Measurements from ENCODE around the gene SPRING1. TPM values are rescaled to one million over a fixed set of nuclear protein-coding genes. Genes with fewer than 3 reads are reported as not detected.

SPRING1 gene
- total and polyA plus RNA-seq, 2 of the 13 experiments (the other 11 are each of a cell fraction or from before 2014, with no cell fraction given) = 20.0 to 51.8 TPM

DNA sequence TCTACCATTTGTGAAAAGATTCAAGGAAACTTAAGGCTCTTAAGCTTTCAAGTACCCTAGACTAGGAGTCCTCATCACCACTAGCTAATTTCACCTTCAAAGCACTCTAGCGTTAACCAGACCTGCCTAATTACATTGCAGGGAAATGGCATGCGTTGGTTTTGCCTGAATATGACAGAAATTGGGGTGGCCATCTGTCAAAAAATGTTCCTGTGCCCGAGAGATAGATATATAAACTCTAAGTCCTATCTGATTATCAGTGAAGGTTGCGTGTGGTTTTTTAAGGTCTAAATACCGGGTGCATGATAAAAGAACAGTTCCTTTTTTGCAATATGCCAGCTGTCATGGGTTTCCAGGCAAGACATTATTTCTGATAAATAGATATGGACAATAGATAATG, 48.3 kb downstream of the SPRING1 start:
- ChIA-PET POLR2A (no interaction called here), CTCF (ENCODE audit: low intra/inter-chr PET ratio, low total read pairs) (no interaction called here)
- peaks cover 3 to 21% of the 10 kb centered on the region in 2 experiments; a peak in 3 of 5 replicates for H3K27me3 ChIP-seq (ENCODE audit: control insufficient read depth in 1 of 2, insufficient read depth in 2 of 2, low read length in 2 of 2)
- H3K4me3 ChIP-seq (replicated peaks in 1 of 3; ENCODE audit: insufficient read depth in 1 of 3, low read depth in 2 of 3, low read length in 3 of 3) = no peak overlapping the region
- no peak overlapping the region for H2AFZ ChIP-seq (ENCODE audit: low read length)
- ATAC-seq = no peak
- no TSS peak for BruUV-seq (replicated peaks)
- in situ Hi-C loops (cut with HindIII; ENCODE audit: extremely low pct_ligation_motif_present, low pct_unique_long_range_greater_than_20kb) (no loop called here), intact Hi-C loops (cut with micrococcal nuclease; ENCODE audit: unreplicated experiment) (no loop called here)
- H3K9me3 ChIP-seq (ENCODE audit: low read length) = no peaks in the 10 kb centered on the region
- no peak overlapping the region for H3K9ac ChIP-seq (ENCODE audit: insufficient read depth, low read depth, low read length)
- no peak overlapping the region for H3K4me2 ChIP-seq (ENCODE audit: low read depth, low read length)
- no peak overlapping the region for H3K27ac ChIP-seq (ENCODE audit: extremely low read length, insufficient read depth, low read length)
- no peaks in the 10 kb centered on the region for H4K20me1 ChIP-seq (ENCODE audit: insufficient read depth, low read length)
- no peaks in the 10 kb centered on the region for H3K36me3 ChIP-seq (replicated peaks in 1 of 2; ENCODE audit: control insufficient read depth in 1 of 2, insufficient read depth in 2 of 2, low read length in 2 of 2)
- TF ChIP-seq ZNF556 (CRISPR knock-in tag; IDR thresholded peaks at IDR 0.05; ENCODE audit: borderline replicate concordance) (no peak), NFE2 (CRISPR knock-in tag; IDR thresholded peaks at IDR 0.05) (no peak), ZNF496 (CRISPR knock-in tag; IDR thresholded peaks at IDR 0.05; ENCODE audit: insufficient replicate concordance) (no peak), ATF7-NPFF (CRISPR knock-in tag; IDR thresholded peaks at IDR 0.05; ENCODE audit: low read depth) (no peak), KDM5B (CRISPR knock-in tag; IDR thresholded peaks at IDR 0.05; ENCODE audit: borderline replicate concordance) (no peak)
- H3K4me1 ChIP-seq (ENCODE audit: insufficient read depth, low read length) = peaks cover 17% of the 10 kb centered on the region
- no peaks in the 10 kb centered on the region for H3K79me2 ChIP-seq (ENCODE audit: insufficient read depth, low read length)
- no peak for FAIRE-seq
- WGBS (ENCODE audit: low lambda C conversion rate) = 75% methylated on average over 5 of the region's 5 CpGs
- no peak for DNase-seq (ENCODE audit: low spot score)

Small RNA genes lying within 50 kb of the gene (small RNA-seq; reads per million reads assigned to genes)
- 0 reads per million in 3 experiments for gene RNU6-558P (ENCODE audit: insufficient read depth in 2 of 3, insufficient read length in 3 of 3, low read depth in 2 of 3, low replicate concordance in 1 of 3)

Other genes starting within 250 kb of the SPRING1 start
- 0.60 and 0.70 TPM in 2 replicates for gene MAP1LC3B2, start 178.7 kb downstream of the SPRING1 start, total RNA-seq (2016; rRNA removed; fragmentation: Illumina TruSeq; extraction: Trizol)
- gene MAP1LC3B2, start 178.7 kb downstream of the SPRING1 start, polyA plus RNA-seq (2011; rRNA removed) = 2.1 and 2.2 TPM in 2 replicates
- 7.1 and 8.3 TPM in 2 replicates for gene RNFT2, start 246 bp upstream of the SPRING1 start, total RNA-seq (2016; rRNA removed; fragmentation: Illumina TruSeq; extraction: Trizol)
- 3.3 and 3.4 TPM in 2 replicates for gene RNFT2, start 246 bp upstream of the SPRING1 start, polyA plus RNA-seq (2011; rRNA removed)
- 0.02 TPM in 1 of 2 replicates, not detected in the other for gene HRK, start 143.4 kb upstream of the SPRING1 start, total RNA-seq (2016; rRNA removed; fragmentation: Illumina TruSeq; extraction: Trizol)
- 0.03 TPM in 1 of 2 replicates, not detected in the other for gene HRK, start 143.4 kb upstream of the SPRING1 start, polyA plus RNA-seq (2011; rRNA removed)
- gene FBXW8, start 172.9 kb upstream of the SPRING1 start, total RNA-seq (2016; rRNA removed; fragmentation: Illumina TruSeq; extraction: Trizol) = 5.9 and 6.4 TPM in 2 replicates
- gene FBXW8, start 172.9 kb upstream of the SPRING1 start, polyA plus RNA-seq (2011; rRNA removed) = 5.1 and 6.2 TPM in 2 replicates

Measured in HepG2 (cell line).